Measurements from ENCODE around the gene RCL1. TPM values are rescaled to one million over a fixed set of nuclear protein-coding genes. Genes with fewer than 3 reads are reported as not detected.

RCL1 gene
- total RNA-seq, 1 experiment from 2014 or later: 34.4 TPM

DNA sequence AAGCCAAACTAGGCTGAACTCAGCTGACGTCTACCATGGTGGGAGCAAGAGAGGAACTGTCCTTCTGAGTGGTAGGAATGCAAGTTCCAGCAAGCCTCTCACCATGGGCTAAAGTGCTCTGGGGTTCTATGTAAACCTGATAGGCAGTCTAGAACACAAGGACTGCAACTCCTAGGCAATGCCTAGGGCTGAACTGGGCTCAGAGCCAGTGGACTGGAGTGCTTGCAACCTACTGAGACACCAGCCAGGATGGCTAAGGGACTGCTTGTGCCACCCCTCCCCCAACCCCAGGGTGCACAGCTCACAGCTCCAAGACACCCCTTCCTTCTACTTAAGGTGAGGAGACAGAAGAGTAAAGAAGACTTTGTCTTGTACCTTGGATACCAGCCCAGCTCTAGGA is 12.1 kb upstream of the RCL1 start:
- Histone ChIP-seq H2AK5ac (ENCODE audit: insufficient read length, low read length) (no peak overlapping the region), H3K23me2 (ENCODE audit: insufficient read length, low read depth, low read length, poor library complexity, severe bottlenecking) (no peaks in the 10 kb centered on the region), H3K9me3 (ENCODE audit: control insufficient read depth, low read depth, low read length) (no peaks in the 10 kb centered on the region), H3K23ac (ENCODE audit: insufficient read length, low read depth, low read length) (no peak overlapping the region), H4K91ac (ENCODE audit: insufficient read length, low read depth, low read length) (no peak overlapping the region), H2BK120ac (ENCODE audit: low read depth, low read length, poor library complexity, severe bottlenecking) (no peak overlapping the region), H3K9ac (ENCODE audit: extremely low read depth, insufficient read length, low read length) (no peak overlapping the region), H3K18ac (ENCODE audit: insufficient read length, low read depth, low read length) (no peak overlapping the region), H3K79me1 (ENCODE audit: insufficient read depth, low read depth, low read length, poor library complexity, severe bottlenecking) (no peaks in the 10 kb centered on the region), H3K27me3 (ENCODE audit: insufficient read depth, low read length) (no peaks in the 10 kb centered on the region), H3K14ac (ENCODE audit: insufficient read depth, low read length) (no peak overlapping the region), H2AFZ (ENCODE audit: low read length) (no peak overlapping the region), H3K4me2 (ENCODE audit: insufficient read depth, insufficient read length, low read length) (no peak overlapping the region), H4K20me1 (ENCODE audit: control insufficient read depth, insufficient read depth, insufficient read length) (no peaks in the 10 kb centered on the region), H3K79me2 (ENCODE audit: insufficient read depth, low read length) (no peaks in the 10 kb centered on the region), H2BK15ac (ENCODE audit: low read depth, low read length) (no peak overlapping the region), H3K4ac (ENCODE audit: low read depth, low read length) (no peak overlapping the region), H4K5ac (ENCODE audit: insufficient read length, low read depth, low read length) (no peak overlapping the region), H2BK20ac (ENCODE audit: low read depth, low read length, poor library complexity, severe bottlenecking) (no peak overlapping the region), H3K4me1 (ENCODE audit: insufficient read depth, low read length) (no peaks in the 10 kb centered on the region), H2BK5ac (ENCODE audit: insufficient read length, low read length) (no peak overlapping the region), H3K27ac (ENCODE audit: insufficient read length, low read depth, low read length) (no peak overlapping the region), H3K56ac (ENCODE audit: insufficient read length, low read depth, low read length) (no peak overlapping the region), H2BK12ac (ENCODE audit: insufficient read length, low read depth, low read length) (no peak overlapping the region), H4K8ac (replicated peaks; ENCODE audit: insufficient read length, low read depth, low read length) (no peak overlapping the region), H3T11ph (ENCODE audit: low read length) (no peak overlapping the region)
- Mint-ChIP-seq H3K4me1 (peaks cover 9 to 10% of the 10 kb centered on the region in 2 experiments), H3K4me3 (no peak overlapping the region), H3K27me3 (ENCODE audit: low read depth) (peaks cover 3% of the 10 kb centered on the region; the same call in 1 of the 2 replicates), H3K36me3 (ENCODE audit: insufficient read depth in 1 of 3, low read depth in 3 of 3) (no peaks in the 10 kb centered on the region; a peak in 1 of 7 replicates), H3K27ac (no peak overlapping the region), H3K9me3 (no peaks in the 10 kb centered on the region)
- no CpG with 5 or more reads among the region's 1 CpG for WGBS (ENCODE audit: extremely low coverage, insufficient read length, low lambda C conversion rate)
- TF ChIP-seq, protein P1, sequence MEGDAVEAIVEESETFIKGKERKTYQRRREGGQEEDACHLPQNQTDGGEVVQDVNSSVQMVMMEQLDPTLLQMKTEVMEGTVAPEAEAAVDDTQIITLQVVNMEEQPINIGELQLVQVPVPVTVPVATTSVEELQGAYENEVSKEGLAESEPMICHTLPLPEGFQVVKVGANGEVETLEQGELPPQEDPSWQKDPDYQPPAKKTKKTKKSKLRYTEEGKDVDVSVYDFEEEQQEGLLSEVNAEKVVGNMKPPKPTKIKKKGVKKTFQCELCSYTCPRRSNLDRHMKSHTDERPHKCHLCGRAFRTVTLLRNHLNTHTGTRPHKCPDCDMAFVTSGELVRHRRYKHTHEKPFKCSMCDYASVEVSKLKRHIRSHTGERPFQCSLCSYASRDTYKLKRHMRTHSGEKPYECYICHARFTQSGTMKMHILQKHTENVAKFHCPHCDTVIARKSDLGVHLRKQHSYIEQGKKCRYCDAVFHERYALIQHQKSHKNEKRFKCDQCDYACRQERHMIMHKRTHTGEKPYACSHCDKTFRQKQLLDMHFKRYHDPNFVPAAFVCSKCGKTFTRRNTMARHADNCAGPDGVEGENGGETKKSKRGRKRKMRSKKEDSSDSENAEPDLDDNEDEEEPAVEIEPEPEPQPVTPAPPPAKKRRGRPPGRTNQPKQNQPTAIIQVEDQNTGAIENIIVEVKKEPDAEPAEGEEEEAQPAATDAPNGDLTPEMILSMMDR (conservative IDR thresholded peaks at IDR 0.05): no peak
- no peak for DNase-seq
